ENCODE results near the gene SLC4A3. TPM values are rescaled to one million over a fixed set of nuclear protein-coding genes. Genes with fewer than 3 reads are reported as not detected.

Gene SLC4A3, protein sequence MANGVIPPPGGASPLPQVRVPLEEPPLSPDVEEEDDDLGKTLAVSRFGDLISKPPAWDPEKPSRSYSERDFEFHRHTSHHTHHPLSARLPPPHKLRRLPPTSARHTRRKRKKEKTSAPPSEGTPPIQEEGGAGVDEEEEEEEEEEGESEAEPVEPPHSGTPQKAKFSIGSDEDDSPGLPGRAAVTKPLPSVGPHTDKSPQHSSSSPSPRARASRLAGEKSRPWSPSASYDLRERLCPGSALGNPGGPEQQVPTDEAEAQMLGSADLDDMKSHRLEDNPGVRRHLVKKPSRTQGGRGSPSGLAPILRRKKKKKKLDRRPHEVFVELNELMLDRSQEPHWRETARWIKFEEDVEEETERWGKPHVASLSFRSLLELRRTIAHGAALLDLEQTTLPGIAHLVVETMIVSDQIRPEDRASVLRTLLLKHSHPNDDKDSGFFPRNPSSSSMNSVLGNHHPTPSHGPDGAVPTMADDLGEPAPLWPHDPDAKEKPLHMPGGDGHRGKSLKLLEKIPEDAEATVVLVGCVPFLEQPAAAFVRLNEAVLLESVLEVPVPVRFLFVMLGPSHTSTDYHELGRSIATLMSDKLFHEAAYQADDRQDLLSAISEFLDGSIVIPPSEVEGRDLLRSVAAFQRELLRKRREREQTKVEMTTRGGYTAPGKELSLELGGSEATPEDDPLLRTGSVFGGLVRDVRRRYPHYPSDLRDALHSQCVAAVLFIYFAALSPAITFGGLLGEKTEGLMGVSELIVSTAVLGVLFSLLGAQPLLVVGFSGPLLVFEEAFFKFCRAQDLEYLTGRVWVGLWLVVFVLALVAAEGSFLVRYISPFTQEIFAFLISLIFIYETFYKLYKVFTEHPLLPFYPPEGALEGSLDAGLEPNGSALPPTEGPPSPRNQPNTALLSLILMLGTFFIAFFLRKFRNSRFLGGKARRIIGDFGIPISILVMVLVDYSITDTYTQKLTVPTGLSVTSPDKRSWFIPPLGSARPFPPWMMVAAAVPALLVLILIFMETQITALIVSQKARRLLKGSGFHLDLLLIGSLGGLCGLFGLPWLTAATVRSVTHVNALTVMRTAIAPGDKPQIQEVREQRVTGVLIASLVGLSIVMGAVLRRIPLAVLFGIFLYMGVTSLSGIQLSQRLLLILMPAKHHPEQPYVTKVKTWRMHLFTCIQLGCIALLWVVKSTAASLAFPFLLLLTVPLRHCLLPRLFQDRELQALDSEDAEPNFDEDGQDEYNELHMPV
- total RNA-seq = not detected
- polyA plus RNA-seq = not detected

DNA sequence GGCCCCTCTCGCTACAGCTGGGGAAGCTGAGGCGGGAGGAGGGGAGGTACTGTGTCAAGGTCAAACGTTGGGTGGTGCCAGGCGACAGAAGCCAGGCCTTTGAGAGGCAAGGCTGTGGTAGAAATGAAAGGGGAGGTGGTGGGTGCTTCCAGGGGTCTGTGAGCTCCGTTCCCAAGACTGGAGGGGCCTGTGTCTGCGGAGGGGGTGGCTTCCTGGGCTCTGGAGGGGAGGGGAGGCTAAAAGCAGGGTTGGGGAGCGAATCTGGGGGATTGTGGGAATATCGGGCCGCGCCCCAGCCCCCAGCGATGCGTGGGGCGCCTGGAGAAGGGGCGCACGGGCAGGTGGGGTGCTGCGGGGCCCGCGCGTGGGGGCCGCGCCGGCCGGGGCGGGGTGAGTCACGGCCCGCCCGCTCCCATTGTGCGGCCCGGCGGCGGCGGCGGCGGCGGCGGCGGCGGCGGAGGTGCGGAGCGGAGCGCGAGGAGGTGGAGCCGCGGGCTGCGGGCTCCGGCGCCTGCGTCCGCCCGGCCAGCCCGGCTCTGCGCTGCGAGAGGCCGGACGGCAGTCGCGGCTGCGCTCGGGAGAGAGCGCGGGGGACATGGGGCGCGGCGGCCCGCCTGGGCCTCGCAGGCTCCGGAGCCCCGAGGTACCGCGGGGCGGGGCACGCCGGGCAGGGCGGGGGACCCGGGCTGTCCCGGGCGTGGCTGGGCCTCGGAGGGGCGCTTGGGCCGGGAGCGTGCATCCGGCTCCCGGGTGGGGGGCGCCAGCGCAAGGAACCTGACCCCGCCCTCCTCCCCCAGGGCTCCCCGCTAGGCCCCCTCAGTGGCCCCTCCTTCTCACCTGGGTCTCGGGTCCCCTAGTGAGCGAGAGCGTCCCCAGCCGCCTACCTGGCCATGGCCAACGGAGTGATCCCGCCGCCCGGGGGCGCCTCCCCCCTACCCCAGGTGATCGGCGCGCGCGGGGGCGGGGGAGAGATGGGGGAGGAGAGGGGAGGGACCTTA, at the start of gene SLC4A3:
TSS of gene SLC4A3 (plus strand) at position 528 of the 998 bp plus-strand sequence. CDS start at position 891, 363 bp downstream.
- Mint-ChIP-seq H3K4me1 (peaks cover 0 to 7% (median 0%) of the 10 kb centered on the region in 4 donors), H3K27ac (no peak within 1 kb of the TSS)

DNA sequence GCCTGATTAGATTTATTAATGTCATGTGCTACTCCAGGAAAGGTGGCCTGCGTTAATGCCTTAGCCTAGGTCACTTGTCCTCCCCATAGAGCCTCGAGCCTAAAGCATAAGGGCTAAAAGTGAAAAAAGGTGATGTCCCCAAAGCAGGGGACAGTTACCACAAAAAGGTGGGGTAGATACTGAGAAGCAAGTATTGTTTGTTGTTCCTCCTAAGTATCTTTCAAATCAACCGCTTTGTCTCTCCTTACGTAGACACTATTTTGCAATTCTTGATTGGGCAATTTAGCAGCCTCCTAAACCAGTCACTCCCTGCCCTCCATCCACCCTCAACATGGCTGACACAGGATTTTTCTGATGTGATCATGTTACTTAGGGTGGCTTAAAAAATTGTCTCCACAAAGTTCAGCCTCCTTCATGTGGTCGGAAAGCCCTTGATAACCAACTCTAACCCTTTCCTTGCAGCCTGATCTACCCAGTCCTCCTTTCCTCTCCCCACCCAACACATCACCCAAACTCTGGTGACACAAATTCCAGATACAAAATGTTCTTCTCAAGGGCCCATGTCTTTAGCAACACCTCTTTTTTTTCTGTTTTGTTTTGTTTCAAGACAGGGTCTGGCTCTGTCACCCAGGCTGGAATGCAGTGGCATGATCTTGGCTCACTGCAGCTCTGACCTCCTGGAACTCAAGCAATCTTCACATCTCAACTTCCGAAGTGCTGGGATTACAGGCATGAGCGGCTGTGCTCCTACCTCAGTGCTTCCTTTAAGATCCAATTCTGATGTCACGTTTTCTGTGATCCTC, 48.4 kb upstream of the SLC4A3 start:
- H3K27ac Mint-ChIP-seq = no peak overlapping the region
- Histone ChIP-seq H3K27ac (ENCODE audit: insufficient read depth, low read length, poor library complexity, severe bottlenecking) (no peak overlapping the region), H3K36me3 (ENCODE audit: control insufficient read depth, insufficient read depth, low read length) (no peaks in the 10 kb centered on the region), H3K9me3 (ENCODE audit: control insufficient read depth in 2 of 2, low read length in 2 of 2) (no peaks in the 10 kb centered on the region), H3K4me3 (ENCODE audit: low read depth, low read length) (no peak overlapping the region), H3K27me3 (ENCODE audit: control insufficient read depth, insufficient read depth, low read length) (peaks cover 3% of the 10 kb centered on the region), H3K4me1 (ENCODE audit: control insufficient read depth, insufficient read depth, low read length, poor library complexity, severe bottlenecking) (no peaks in the 10 kb centered on the region)
- ATAC-seq (ENCODE audit: low read depth in 2 of 2) (no peak), DNase-seq (no peak)
- H3K36me3 Mint-ChIP-seq = no peaks in the 10 kb centered on the region
- H3K27me3 Mint-ChIP-seq = peaks cover 34% of the 10 kb centered on the region
- no peak overlapping the region for H3K4me3 Mint-ChIP-seq
- no peaks in the 10 kb centered on the region for H3K9me3 Mint-ChIP-seq
- peaks cover 0 to 2% (median 0%) of the 10 kb centered on the region in 4 donors for H3K4me1 Mint-ChIP-seq

More for the DNA sequence above, at the start of gene SLC4A3:
- peaks cover 4% of the 10 kb centered on the region for H3K36me3 Mint-ChIP-seq
- peaks cover 29% of the 10 kb centered on the region for H3K27me3 Mint-ChIP-seq
- H3K4me3 ChIP-seq (ENCODE audit: low read depth, low read length) = no peak within 1 kb of the TSS
- no peaks in the 10 kb centered on the region for H3K9me3 Mint-ChIP-seq
- H3K4me3 Mint-ChIP-seq = peak within 1 kb of the TSS in 3 of 4 donors; percentile 72 to 74 (median 74)
- H3K4me1 ChIP-seq (ENCODE audit: control insufficient read depth, insufficient read depth, low read length, poor library complexity, severe bottlenecking) = peaks cover 5% of the 10 kb centered on the region
- H3K27me3 ChIP-seq (ENCODE audit: control insufficient read depth, insufficient read depth, low read length) = peaks cover 10% of the 10 kb centered on the region
- H3K36me3 ChIP-seq (ENCODE audit: control insufficient read depth, insufficient read depth, low read length) = no peaks in the 10 kb centered on the region
- DNase-seq (no peak), ATAC-seq (ENCODE audit: low read depth in 2 of 2) (peak; percentile 22 to 29)
- H3K9me3 ChIP-seq (ENCODE audit: control insufficient read depth in 2 of 2, low read length in 2 of 2) = no peaks in the 10 kb centered on the region
- H3K27ac ChIP-seq (ENCODE audit: insufficient read depth, low read length, poor library complexity, severe bottlenecking) = no peak within 1 kb of the TSS

DNA sequence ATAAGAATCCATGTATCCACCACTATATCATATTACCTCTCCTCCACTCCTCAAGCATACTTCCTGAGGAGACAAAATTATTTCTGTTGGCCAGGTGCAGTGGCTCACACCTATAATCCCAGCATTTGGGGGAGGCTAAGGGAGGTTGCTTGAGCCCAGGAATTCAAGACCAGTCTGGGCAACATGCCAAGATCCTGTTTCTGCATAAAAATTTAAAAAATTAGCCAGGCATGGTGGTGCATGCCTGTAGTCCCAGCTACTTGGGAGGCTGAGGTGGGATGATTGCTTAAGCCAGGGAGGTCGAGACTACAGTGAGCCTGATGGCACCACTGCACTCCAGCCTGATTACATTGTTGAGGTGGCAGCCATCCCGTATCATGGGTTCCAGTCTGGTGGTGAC, 46.1 kb upstream of the SLC4A3 start:
- Histone ChIP-seq H3K36me3 (ENCODE audit: control insufficient read depth, insufficient read depth, low read length) (no peaks in the 10 kb centered on the region), H3K4me3 (ENCODE audit: low read depth, low read length) (no peak overlapping the region), H3K27ac (ENCODE audit: insufficient read depth, low read length, poor library complexity, severe bottlenecking) (no peak overlapping the region), H3K9me3 (ENCODE audit: control insufficient read depth in 2 of 2, low read length in 2 of 2) (no peaks in the 10 kb centered on the region), H3K27me3 (ENCODE audit: control insufficient read depth, insufficient read depth, low read length) (peaks cover 3% of the 10 kb centered on the region), H3K4me1 (ENCODE audit: control insufficient read depth, insufficient read depth, low read length, poor library complexity, severe bottlenecking) (no peaks in the 10 kb centered on the region)
- ATAC-seq (ENCODE audit: low read depth in 2 of 2) (no peak), DNase-seq (no peak)
- Mint-ChIP-seq H3K9me3 (no peaks in the 10 kb centered on the region), H3K4me1 (no peaks in the 10 kb centered on the region), H3K36me3 (no peaks in the 10 kb centered on the region), H3K4me3 (no peak overlapping the region), H3K27ac (no peak overlapping the region), H3K27me3 (peaks cover 27% of the 10 kb centered on the region)

DNA sequence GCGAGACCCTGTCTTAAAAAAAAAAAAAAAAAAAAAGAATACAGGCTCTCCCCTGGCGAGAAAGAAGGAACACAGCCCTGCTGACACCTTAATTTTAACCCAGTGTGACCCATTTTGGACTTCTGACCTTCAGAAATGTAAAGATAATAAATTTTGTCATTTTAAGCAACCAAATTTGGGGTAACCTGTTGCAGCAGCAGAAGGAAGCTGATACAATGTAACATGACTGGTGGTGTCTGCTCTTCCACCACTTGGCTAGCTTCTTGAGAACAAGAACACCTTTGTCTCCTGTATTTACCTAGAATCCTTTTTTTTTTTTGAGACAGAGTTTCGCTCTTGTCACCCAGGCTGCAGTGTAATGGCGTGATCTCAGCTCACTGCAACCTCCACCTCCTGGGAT, 36.3 kb upstream of the SLC4A3 start:
- no peak for DNase-seq
- Mint-ChIP-seq H3K9me3 (peaks cover 0 to 5% (median 0%) of the 10 kb centered on the region in 7 donors), H3K27me3 (peaks cover 18% of the 10 kb centered on the region), H3K36me3 (no peaks in the 10 kb centered on the region), H3K4me1 (peaks cover 0 to 4% (median 0%) of the 10 kb centered on the region in 4 donors), H3K27ac (no peak overlapping the region), H3K4me3 (peak overlapping the region in 1 of 4 donors; percentile 76)
- H3K27me3 ChIP-seq (ENCODE audit: control insufficient read depth, insufficient read depth, low read length) = peaks cover 1% of the 10 kb centered on the region
- no peaks in the 10 kb centered on the region for H3K9me3 ChIP-seq (ENCODE audit: control insufficient read depth in 2 of 2, low read length in 2 of 2)
- H3K27ac ChIP-seq (ENCODE audit: insufficient read depth, low read length, poor library complexity, severe bottlenecking) = no peak overlapping the region
- ATAC-seq (ENCODE audit: low read depth in 2 of 2) = no peak
- no peak overlapping the region for H3K4me3 ChIP-seq (ENCODE audit: low read depth, low read length)
- no peaks in the 10 kb centered on the region for H3K36me3 ChIP-seq (ENCODE audit: control insufficient read depth, insufficient read depth, low read length)
- H3K4me1 ChIP-seq (ENCODE audit: control insufficient read depth, insufficient read depth, low read length, poor library complexity, severe bottlenecking) = no peaks in the 10 kb centered on the region

DNA sequence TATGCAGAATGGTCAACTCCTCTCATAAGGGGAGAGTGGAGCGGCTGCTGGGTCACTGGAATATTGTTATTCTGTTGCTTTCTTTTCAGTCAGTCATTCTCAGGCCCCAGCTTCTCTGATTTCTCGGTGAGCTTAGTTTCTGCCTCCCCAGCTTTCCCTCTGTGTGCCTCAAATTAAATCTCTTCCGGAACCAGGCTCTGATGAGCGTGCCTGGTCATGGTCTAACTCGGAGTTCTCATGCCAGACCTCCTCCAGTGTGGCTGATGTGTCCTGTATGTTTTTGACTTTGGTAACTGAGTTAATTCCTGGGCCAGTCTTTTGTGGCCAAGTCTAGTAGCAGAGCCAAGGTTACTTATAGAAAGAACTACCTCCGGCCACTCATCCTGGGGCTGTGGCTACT, 34.7 kb upstream of the SLC4A3 start:
- Mint-ChIP-seq H3K36me3 (no peaks in the 10 kb centered on the region), H3K4me3 (peak overlapping the region in 1 of 4 donors; percentile 63), H3K4me1 (peaks cover 4 to 13% (median 7%) of the 10 kb centered on the region in 4 donors), H3K9me3 (peaks cover 0 to 5% (median 0%) of the 10 kb centered on the region in 7 donors), H3K27ac (no peak overlapping the region), H3K27me3 (peaks cover 15% of the 10 kb centered on the region)
- no peaks in the 10 kb centered on the region for H3K27me3 ChIP-seq (ENCODE audit: control insufficient read depth, insufficient read depth, low read length)
- ATAC-seq (ENCODE audit: low read depth in 2 of 2) (no peak), DNase-seq (no peak)
- H3K27ac ChIP-seq (ENCODE audit: insufficient read depth, low read length, poor library complexity, severe bottlenecking) = no peak overlapping the region
- H3K36me3 ChIP-seq (ENCODE audit: control insufficient read depth, insufficient read depth, low read length) = no peaks in the 10 kb centered on the region
- H3K4me1 ChIP-seq (ENCODE audit: control insufficient read depth, insufficient read depth, low read length, poor library complexity, severe bottlenecking) = peaks cover 5% of the 10 kb centered on the region
- H3K9me3 ChIP-seq (ENCODE audit: control insufficient read depth in 2 of 2, low read length in 2 of 2) = no peaks in the 10 kb centered on the region
- H3K4me3 ChIP-seq (ENCODE audit: low read depth, low read length) = no peak overlapping the region

DNA sequence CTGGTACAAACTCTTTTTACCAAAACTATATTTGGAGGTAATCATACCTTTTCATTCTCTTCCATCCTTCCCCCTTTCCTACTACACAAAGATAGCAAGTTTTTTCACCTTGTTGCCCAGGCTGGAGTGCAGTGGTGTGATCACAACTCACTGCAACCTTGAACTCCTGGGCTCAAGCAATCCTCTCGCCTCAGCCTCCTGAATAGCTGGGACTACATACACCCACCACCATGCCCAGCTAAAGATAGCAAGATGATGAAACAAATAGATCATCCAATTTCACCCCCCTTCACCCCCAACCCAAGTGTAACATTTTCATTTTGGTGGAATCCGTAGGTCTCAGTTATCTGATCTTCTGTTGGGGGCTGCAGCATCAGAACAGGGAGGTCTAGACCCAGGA, 34.3 kb upstream of the SLC4A3 start:
- Histone ChIP-seq H3K36me3 (ENCODE audit: control insufficient read depth, insufficient read depth, low read length) (no peaks in the 10 kb centered on the region), H3K27ac (ENCODE audit: insufficient read depth, low read length, poor library complexity, severe bottlenecking) (no peak overlapping the region), H3K4me1 (ENCODE audit: control insufficient read depth, insufficient read depth, low read length, poor library complexity, severe bottlenecking) (peaks cover 7% of the 10 kb centered on the region), H3K27me3 (ENCODE audit: control insufficient read depth, insufficient read depth, low read length) (no peaks in the 10 kb centered on the region), H3K4me3 (ENCODE audit: low read depth, low read length) (no peak overlapping the region), H3K9me3 (ENCODE audit: control insufficient read depth in 2 of 2, low read length in 2 of 2) (no peaks in the 10 kb centered on the region)
- peaks cover 4 to 17% (median 9%) of the 10 kb centered on the region in 4 donors for H3K4me1 Mint-ChIP-seq
- ATAC-seq (ENCODE audit: low read depth in 2 of 2) (no peak), DNase-seq (no peak)
- H3K27me3 Mint-ChIP-seq = peaks cover 15% of the 10 kb centered on the region
- H3K9me3 Mint-ChIP-seq = peaks cover 0 to 5% (median 0%) of the 10 kb centered on the region in 7 donors
- peak overlapping the region in 1 of 4 donors; percentile 63 for H3K4me3 Mint-ChIP-seq
- H3K36me3 Mint-ChIP-seq = no peaks in the 10 kb centered on the region
- H3K27ac Mint-ChIP-seq = peak overlapping the region in 1 of 3 donors; percentile 18
